K562 (cell line): ENCODE data around the gene TMEM53. TPM values are rescaled to one million over a fixed set of nuclear protein-coding genes. Genes with fewer than 3 reads are reported as not detected.

Source experiments
- BACH1 ChIP-seq: fragments of 200-800 bp; sonication (Bioruptor generic); IDR thresholded peaks from 2 replicates; pipeline ENCODE4 v1.6.1; 2016; ENCODE audit warnings: missing genetic modification characterization, missing compliant biosample characterization
- BHLHE40 ChIP-seq: IDR thresholded peaks from 2 replicates; pipeline ENCODE4 v1.6.1; 2011; ENCODE audit warnings: low read length, improper control_type of control experiment
- CBX3 ChIP-seq, 2 experiments: IDR thresholded peaks; 1 replicate in 1 of 2; 2 replicates in 1 of 2; pipeline ENCODE4 v1.6.1; 2012; ENCODE audit warnings: inconsistent platforms in 2 of 2, low read length in 2 of 2, borderline replicate concordance in 1 of 2, control low read depth in 1 of 2
- CTBP1 ChIP-seq: fragments of 450-650 bp; IDR thresholded peaks from 2 replicates; pipeline ENCODE4 v1.6.1; 2016; ENCODE audit warnings: borderline replicate concordance
- FOXK1 ChIP-seq: sonication (generic); formaldehyde crosslinking; IDR thresholded peaks from 2 replicates; pipeline ENCODE4 v1.8.0; 2022; ENCODE audit warnings: missing genetic modification reagents, mild to moderate bottlenecking, borderline replicate concordance
- HDAC1 ChIP-seq, 2 experiments: fragments of 450-650 bp; IDR thresholded peaks; 2 replicates each; pipeline ENCODE4 v1.6.1; 2016 to 2017; ENCODE audit warnings: inconsistent platforms in 1 of 2, mild to moderate bottlenecking in 1 of 2, moderate library complexity in 1 of 2
- HMG20B ChIP-seq: fragments of 250-450 bp; sonication (Bioruptor Pico); IDR thresholded peaks from 2 replicates; pipeline ENCODE4 v1.5.0; 2021; ENCODE audit warnings: mild to moderate bottlenecking
- KDM1A ChIP-seq, 2 experiments: fragments of 450-650 bp; IDR thresholded peaks; 2 replicates each; pipeline ENCODE4 v1.6.1; 2016; ENCODE audit warnings: mild to moderate bottlenecking in 2 of 2
- LARP7 ChIP-seq: fragments of 450-650 bp; IDR thresholded peaks from 2 replicates; pipeline ENCODE4 v1.6.1; 2016
- MEIS2 ChIP-seq: fragments of 450-650 bp; IDR thresholded peaks from 2 replicates; pipeline ENCODE4 v1.6.1; 2014; ENCODE audit warnings: mild to moderate bottlenecking; ENCODE audit not compliant: partially characterized antibody
- MLX ChIP-seq, 2 experiments: fragments of 450-650 bp in 1 of 2; sonication (generic) in 1 of 2; formaldehyde crosslinking; conservative IDR thresholded peaks; 2 replicates each; pipeline versions ENCODE4 v1.4.0 to v1.8.1; 2020 to 2022; ENCODE audit warnings: mild to moderate bottlenecking in 1 of 2, missing genetic modification reagents in 1 of 2
- MTF1 ChIP-seq: fragments of 250-450 bp; sonication (Bioruptor Pico); IDR thresholded peaks from 2 replicates; pipeline ENCODE4 v1.9.0; 2021; ENCODE audit warnings: moderate library complexity, mild to moderate bottlenecking, inconsistent platforms, borderline replicate concordance
- NFE2 ChIP-seq: IDR thresholded peaks from 2 replicates; pipeline ENCODE4 v1.6.1; 2014; ENCODE audit warnings: antibody characterized with exemption, low read depth
- PKNOX1 ChIP-seq: fragments of 450-650 bp; IDR thresholded peaks from 2 replicates; pipeline ENCODE4 v1.6.1; 2016
- PML ChIP-seq: IDR thresholded peaks from 2 replicates; pipeline ENCODE4 v1.6.1; 2012; ENCODE audit warnings: low read length, inconsistent platforms
- SIRT6 ChIP-seq: IDR thresholded peaks from one replicate; pipeline ENCODE4 v1.6.1; 2012; ENCODE audit warnings: low read depth, mild to moderate bottlenecking, control low read depth, inconsistent platforms, low read length, moderate library complexity
- SMARCA4 ChIP-seq: fragments of 450-650 bp; IDR thresholded peaks from 2 replicates; pipeline ENCODE4 v1.6.1; 2016
- SUPT5H ChIP-seq: fragments of 450-650 bp; IDR thresholded peaks from 2 replicates; pipeline ENCODE4 v1.6.1; 2016
- TCF15 ChIP-seq: fragments of 250-450 bp; sonication (Bioruptor Pico); IDR thresholded peaks from 2 replicates; pipeline ENCODE4 v1.8.0; 2022; ENCODE audit warnings: moderate library complexity, mild to moderate bottlenecking, inconsistent platforms
- TRIM24 ChIP-seq, 2 experiments: fragments of 450-650 bp; IDR thresholded peaks; 2 replicates each; pipeline ENCODE4 v1.6.1; 2016
- ZBTB11 ChIP-seq, 3 experiments: fragments of 200-800 bp in 1 of 3; fragments of 250-450 bp in 1 of 3; fragments of 450-650 bp in 1 of 3; sonication (Bioruptor Pico) in 1 of 3; sonication (Bioruptor generic) in 1 of 3; formaldehyde crosslinking in 1 of 3; IDR thresholded peaks; 2 replicates each; pipeline versions ENCODE4 v1.6.1 to v1.8.0; 2016 to 2022; ENCODE audit warnings: mild to moderate bottlenecking in 2 of 3, missing genetic modification characterization in 2 of 3, missing compliant biosample characterization in 1 of 3, moderate library complexity in 1 of 3
- ZKSCAN1 ChIP-seq: fragments of 150-350 bp; IDR thresholded peaks from 2 replicates; pipeline ENCODE4 v1.6.1; 2016; ENCODE audit warnings: low read depth, low read length
- ZNF3 ChIP-seq: fragments of 250-450 bp; sonication (Bioruptor Pico); IDR thresholded peaks from 2 replicates; pipeline ENCODE4 v1.5.0; 2021; ENCODE audit warnings: mild to moderate bottlenecking, moderate library complexity
- ZNF354B ChIP-seq: fragments of 250-450 bp; sonication (Bioruptor Pico); IDR thresholded peaks from 2 replicates; pipeline ENCODE4 v1.4.0; 2020
- polyA plus RNA-seq, 8 experiments: library from polyadenylated mRNA; depleted of rRNA in 4 of 8; stranded (reverse) in 5 of 8; unstranded in 3 of 8; fragments of >200 nt; fragmentation: Nextera tagmentation in 2 of 8; fragmentation: Illumina TruSeq in 1 of 8; extraction: Ambion mirVana in 2 of 8; extraction: Trizol in 1 of 8; gene quantifications; 2 replicates each; pipeline versions ENCODE4 v1.2.1 to v1.2.3, GENCODE V29; 2011 to 2014; ENCODE audit warnings: inconsistent platforms in 1 of 8, missing spikeins in 1 of 8
- total RNA-seq, 7 experiments: library from RNA; depleted of rRNA in 6 of 7; stranded (reverse); fragments of >200 nt in 6 of 7; fragmentation: Illumina TruSeq in 2 of 7; extraction: Trizol in 2 of 7; gene quantifications; 2 replicates each; pipeline versions ENCODE4 v1.2.1 to v1.2.3, GENCODE V29; 2011 to 2021; ENCODE audit warnings: low replicate concordance in 1 of 7

Gene TMEM53
- total and polyA plus RNA-seq, 9 of the 15 experiments (the other 6 are each of a cell fraction or from before 2014, with no cell fraction given), result 0.23 to 3.7 (median 2.0) TPM

GRCh38 chr1:44609768-44610526 lies 64.3 kb downstream of the TMEM53 start (continued):
- TF ChIP-seq CBX3 (IDR thresholded peaks at IDR 0.05; ENCODE audit: borderline replicate concordance in 1 of 2, low read length in 2 of 2) (peak in 1 of 2 experiments; percentile 49; a peak in 1 of 3 replicates), SIRT6 (no peak), BHLHE40 (peak; percentile 59; the same call in 1 of the 2 replicates), ZKSCAN1 (peak; percentile 33; the same call in 1 of the 2 replicates), TRIM24 (IDR thresholded peaks at IDR 0.05) (peak; percentile 57 to 81; a peak in 3 of 4 replicates), HMG20B (CRISPR knock-in tag) (no peak), BACH1 (tag) (no peak), ZBTB11 (CRISPR knock-in tag; IDR thresholded peaks at IDR 0.05) (no peak), MEIS2 (peak; percentile 96), PML (peak; percentile 28; the same call in 1 of the 2 replicates), CTBP1 (peak; percentile 98), PKNOX1 (peak; percentile 97), KDM1A (IDR thresholded peaks at IDR 0.05) (peak; percentile 94 to 95), HDAC1 (IDR thresholded peaks at IDR 0.05) (peak in 1 of 2 experiments; percentile 82; a peak in 2 of 4 replicates), LARP7 (0 out of 2 replicates have a peak, but pooled peaks have one; percentile 17), SMARCA4 (peak; percentile 73), MLX (CRISPR knock-in tag; conservative IDR thresholded peaks at IDR 0.05) (no peak), NFE2 (peak; percentile 18; the same call in 1 of the 2 replicates), TCF15 (CRISPR knock-in tag) (no peak), MTF1 (CRISPR knock-in tag) (no peak), ZNF354B (no peak), ZNF3 (CRISPR knock-in tag) (no peak), SUPT5H (no peak), FOXK1 (CRISPR knock-in tag) (0 out of 2 replicates have a peak, but pooled peaks have one; percentile 15)
